ENCODE results near the gene L3HYPDH. TPM values are rescaled to one million over a fixed set of nuclear protein-coding genes. Genes with fewer than 3 reads are reported as not detected.

Gene L3HYPDH
- total RNA-seq, 1 donor from 2014 or later = 9.1 TPM

DNA sequence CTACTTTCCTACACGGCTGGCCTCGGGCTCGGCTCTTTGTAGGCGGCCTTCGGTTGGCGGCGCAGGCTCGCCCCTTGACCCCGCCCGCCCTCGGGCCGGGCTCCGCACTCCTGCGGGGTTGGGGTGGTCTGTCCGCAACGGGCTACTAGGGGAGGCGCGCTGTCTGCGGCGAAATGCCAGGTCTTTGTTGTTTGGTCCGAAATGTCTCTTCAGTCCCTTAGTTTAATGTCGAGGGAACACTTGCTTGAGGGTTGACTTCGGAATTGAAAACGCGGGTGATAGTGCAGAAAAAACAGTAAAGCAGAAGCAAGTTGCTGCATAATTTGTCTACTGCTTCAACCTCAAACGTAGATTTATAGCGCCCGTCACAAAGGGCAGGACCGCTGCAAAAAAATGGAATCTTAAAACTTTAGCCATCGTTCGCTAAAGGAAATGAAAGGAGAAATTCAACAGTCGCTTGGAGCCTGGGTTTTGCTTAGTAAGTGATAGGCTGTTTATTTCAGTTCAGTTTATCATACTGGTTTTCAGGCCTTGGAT lies 499 bp upstream of the L3HYPDH start:
- no peaks in the 10 kb centered on the region for H3K27me3 ChIP-seq (ENCODE audit: low read depth)
- no peak for DNase-seq
- TF ChIP-seq, protein P1, sequence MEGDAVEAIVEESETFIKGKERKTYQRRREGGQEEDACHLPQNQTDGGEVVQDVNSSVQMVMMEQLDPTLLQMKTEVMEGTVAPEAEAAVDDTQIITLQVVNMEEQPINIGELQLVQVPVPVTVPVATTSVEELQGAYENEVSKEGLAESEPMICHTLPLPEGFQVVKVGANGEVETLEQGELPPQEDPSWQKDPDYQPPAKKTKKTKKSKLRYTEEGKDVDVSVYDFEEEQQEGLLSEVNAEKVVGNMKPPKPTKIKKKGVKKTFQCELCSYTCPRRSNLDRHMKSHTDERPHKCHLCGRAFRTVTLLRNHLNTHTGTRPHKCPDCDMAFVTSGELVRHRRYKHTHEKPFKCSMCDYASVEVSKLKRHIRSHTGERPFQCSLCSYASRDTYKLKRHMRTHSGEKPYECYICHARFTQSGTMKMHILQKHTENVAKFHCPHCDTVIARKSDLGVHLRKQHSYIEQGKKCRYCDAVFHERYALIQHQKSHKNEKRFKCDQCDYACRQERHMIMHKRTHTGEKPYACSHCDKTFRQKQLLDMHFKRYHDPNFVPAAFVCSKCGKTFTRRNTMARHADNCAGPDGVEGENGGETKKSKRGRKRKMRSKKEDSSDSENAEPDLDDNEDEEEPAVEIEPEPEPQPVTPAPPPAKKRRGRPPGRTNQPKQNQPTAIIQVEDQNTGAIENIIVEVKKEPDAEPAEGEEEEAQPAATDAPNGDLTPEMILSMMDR (IDR thresholded peaks at IDR 0.05; ENCODE audit: borderline replicate concordance) = no peak
- intact Hi-C loops (cut with micrococcal nuclease) = no loop called here
- peaks cover 18% of the 10 kb centered on the region for H3K36me3 ChIP-seq
- H3K4me3 ChIP-seq = peak overlapping the region; percentile 79
- H3K4me1 ChIP-seq = peaks cover 81% of the 10 kb centered on the region
- peak overlapping the region; percentile 93 for H3K27ac ChIP-seq (replicated peaks)
- no peaks in the 10 kb centered on the region for H3K9me3 ChIP-seq (replicated peaks)

DNA sequence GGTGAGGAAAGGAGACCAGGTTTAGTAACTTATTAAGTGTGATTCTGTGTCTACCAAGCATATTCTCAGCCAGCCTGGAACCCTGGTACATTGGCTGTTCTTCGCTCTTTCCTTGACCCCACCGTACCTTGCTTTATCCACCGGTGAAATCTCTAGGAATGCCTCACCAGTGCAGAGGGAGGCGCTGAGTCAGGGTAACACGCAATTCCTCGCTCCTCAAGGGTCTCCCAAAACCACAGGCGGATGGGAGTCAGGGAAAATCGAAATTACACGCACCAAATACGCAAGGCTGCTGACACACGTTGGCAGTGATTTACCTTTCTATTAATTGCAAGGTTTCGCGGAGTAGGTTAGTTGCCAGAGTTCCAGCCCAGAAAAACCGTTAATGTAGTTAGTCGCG lies 845 bp downstream of the L3HYPDH start:
- peaks cover 74% of the 10 kb centered on the region for H3K4me1 ChIP-seq
- TF ChIP-seq, protein P1 (IDR thresholded peaks at IDR 0.05; ENCODE audit: borderline replicate concordance) = no peak
- peak overlapping the region; percentile 79 for H3K4me3 ChIP-seq
- H3K36me3 ChIP-seq = peaks cover 13% of the 10 kb centered on the region
- no peaks in the 10 kb centered on the region for H3K27me3 ChIP-seq (ENCODE audit: low read depth)
- no peaks in the 10 kb centered on the region for H3K9me3 ChIP-seq (replicated peaks)
- H3K27ac ChIP-seq (replicated peaks) = peak overlapping the region; percentile 93
- DNase-seq = no peak
- intact Hi-C loops (cut with micrococcal nuclease) = no loop called here

DNA sequence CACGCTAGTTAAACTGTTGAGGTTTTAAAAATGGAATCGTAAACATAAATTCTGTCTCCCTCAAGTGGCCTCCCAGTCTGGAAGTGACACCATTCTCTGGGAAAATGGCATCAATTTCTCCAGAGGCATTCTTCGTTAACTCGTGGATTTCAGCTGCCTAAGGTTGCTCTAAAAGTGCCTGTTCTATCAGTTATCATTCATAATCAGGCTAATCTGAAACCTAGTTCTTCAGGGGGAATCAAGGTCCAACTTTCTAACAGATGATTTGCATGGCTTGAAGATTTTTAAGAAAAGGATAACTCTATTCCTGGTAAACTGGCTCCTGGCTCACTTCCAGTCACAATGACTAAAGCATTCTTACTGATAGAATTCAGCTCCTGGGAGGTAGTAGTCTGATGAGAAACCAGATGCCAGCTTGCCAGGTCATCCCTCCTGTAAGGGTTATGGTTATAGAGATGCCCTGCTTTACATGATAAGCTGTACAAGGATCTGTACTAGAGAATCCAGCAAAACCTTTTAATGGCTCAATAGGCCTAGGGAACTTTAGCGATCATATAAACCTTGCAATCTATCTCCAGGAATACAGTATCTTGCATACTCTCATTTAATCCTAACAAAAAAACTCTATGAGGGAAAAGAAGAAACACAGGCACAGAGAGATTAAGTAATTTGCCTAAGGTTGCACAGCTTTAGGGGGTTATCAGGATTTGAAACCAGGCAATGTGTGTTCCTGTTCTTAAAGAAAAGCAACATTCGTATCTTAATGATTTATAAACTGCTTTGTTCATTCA lies 1.5 kb downstream of the L3HYPDH start:
- H3K4me1 ChIP-seq = peaks cover 72% of the 10 kb centered on the region
- TF ChIP-seq, protein P1 (IDR thresholded peaks at IDR 0.05; ENCODE audit: borderline replicate concordance) = no peak
- peaks cover 11% of the 10 kb centered on the region for H3K36me3 ChIP-seq
- peak overlapping the region; percentile 79 for H3K4me3 ChIP-seq
- peak overlapping the region; percentile 93 for H3K27ac ChIP-seq (replicated peaks)
- intact Hi-C loops (cut with micrococcal nuclease) = no loop called here
- H3K9me3 ChIP-seq (replicated peaks) = no peaks in the 10 kb centered on the region
- H3K27me3 ChIP-seq (ENCODE audit: low read depth) = no peaks in the 10 kb centered on the region
- no peak for DNase-seq

DNA sequence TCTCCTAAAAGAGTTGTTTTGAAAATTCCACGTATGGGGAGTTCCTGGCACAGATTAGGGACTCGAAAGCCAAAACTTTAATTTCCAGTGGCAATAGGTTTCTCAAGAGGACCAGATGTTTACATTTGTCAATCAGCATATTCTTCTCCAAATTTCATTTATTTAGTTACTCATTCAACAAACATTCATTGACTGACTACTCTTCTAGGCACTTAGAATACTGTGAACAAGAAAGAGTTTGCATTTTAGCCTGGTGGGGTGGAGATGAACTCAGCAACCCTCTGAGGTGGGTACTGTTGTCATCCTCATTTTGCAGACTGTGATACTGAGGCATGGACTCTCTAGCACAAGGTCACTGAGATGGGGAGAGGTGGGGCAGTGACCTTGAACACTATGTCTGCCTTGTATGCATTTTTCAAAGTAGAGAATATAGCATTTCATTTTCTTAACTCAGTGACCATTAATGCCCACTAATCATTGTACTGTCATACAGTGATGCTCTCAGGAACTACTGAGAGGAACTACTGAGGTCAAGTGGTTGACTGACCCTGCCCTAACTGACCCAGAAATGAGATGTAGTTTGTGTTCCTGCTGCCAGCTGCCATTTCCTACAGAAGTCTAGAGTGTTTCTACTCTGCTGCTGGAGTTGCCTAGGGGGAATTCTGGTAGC lies 2.2 kb downstream of the L3HYPDH start:
- Histone ChIP-seq H3K27ac (replicated peaks) (peak overlapping the region; percentile 93), H3K9me3 (replicated peaks) (no peaks in the 10 kb centered on the region), H3K36me3 (peaks cover 11% of the 10 kb centered on the region), H3K4me3 (peak overlapping the region; percentile 79), H3K4me1 (peaks cover 67% of the 10 kb centered on the region), H3K27me3 (ENCODE audit: low read depth) (no peaks in the 10 kb centered on the region)
- no peak for DNase-seq
- TF ChIP-seq, protein P1 (IDR thresholded peaks at IDR 0.05; ENCODE audit: borderline replicate concordance) = no peak
- intact Hi-C loops (cut with micrococcal nuclease) = no loop called here

DNA sequence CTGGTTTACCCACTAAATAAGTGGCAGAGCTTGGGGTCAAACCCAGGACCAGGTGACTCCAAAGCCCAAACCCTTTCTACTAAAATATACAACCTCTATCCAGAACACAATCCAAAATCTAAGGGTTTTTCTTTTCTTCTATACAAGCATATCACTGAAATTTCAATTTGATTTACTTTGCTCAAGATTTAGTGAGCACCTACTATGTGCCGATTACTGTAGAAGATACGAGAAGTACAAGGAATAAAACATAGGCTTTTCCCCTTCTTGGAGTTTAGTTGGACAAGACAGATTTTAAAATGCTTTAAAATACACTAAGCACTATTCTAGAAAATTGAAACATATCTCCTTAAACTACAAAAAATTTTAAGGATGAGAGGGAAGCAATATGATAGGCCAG lies 2.8 kb downstream of the L3HYPDH start:
- Histone ChIP-seq H3K36me3 (peaks cover 11% of the 10 kb centered on the region), H3K4me1 (peaks cover 62% of the 10 kb centered on the region), H3K4me3 (no peak overlapping the region), H3K9me3 (replicated peaks) (no peaks in the 10 kb centered on the region), H3K27ac (replicated peaks) (peak overlapping the region; percentile 93), H3K27me3 (ENCODE audit: low read depth) (no peaks in the 10 kb centered on the region)
- intact Hi-C loops (cut with micrococcal nuclease) = no loop called here
- TF ChIP-seq, protein P1 (IDR thresholded peaks at IDR 0.05; ENCODE audit: borderline replicate concordance) = no peak
- no peak for DNase-seq

All from left ventricle myocardium inferior (tissue), 1 donor.